GM20000 (cell line): Measurements from ENCODE around the gene AOX1.
"Not testable (repeated sequence)": the region's sequence is repeated elsewhere in the genome, so short reads cannot be mapped to it uniquely, and the experiment has no call there.

Source experiments
- DNase-seq: peaks from one replicate; pipeline ENCODE4 v3.0.0; 2012; ENCODE audit warnings: low spot score
- CTCF ChIP-seq: IDR thresholded peaks from 2 replicates; pipeline ENCODE4 v1.5.1; 2012; ENCODE audit warnings: mild to moderate bottlenecking, control low read depth; ENCODE audit errors: extremely low read depth, missing control alignments

Gene AOX1

GRCh38 chr2:200585730-200586643, at the start of gene AOX1:
AOX1 (plus strand) TSS chr2:200586014; CDS start chr2:200586109, 95 bp downstream.
- DNase-seq = peak; percentile 24
- no peak for TF ChIP-seq CTCF

- DNase-seq = no peak
- no peak for TF ChIP-seq CTCF
These were observed 47.7 kb upstream of the AOX1 start for GRCh38 chr2:200538139-200538538.

GRCh38 chr2:200540793-200541192, 45.0 kb upstream of the AOX1 start:
- DNase-seq = no peak
- TF ChIP-seq CTCF = no peak

- DNase-seq = not testable (repeated sequence)
These were observed 19.2 kb upstream of the AOX1 start for GRCh38 chr2:200566596-200566995.

GRCh38 chr2:200567932-200568331, 17.9 kb upstream of the AOX1 start:
- no peak for TF ChIP-seq CTCF
- DNase-seq = no peak

- TF ChIP-seq CTCF = no peak
- peak; percentile 31 for DNase-seq
These were observed 9.9 kb upstream of the AOX1 start for GRCh38 chr2:200575957-200576356.

GRCh38 chr2:200577027-200577426, 8.8 kb upstream of the AOX1 start:
- no peak for TF ChIP-seq CTCF

GRCh38 chr2:200578778-200579177, 7.0 kb upstream of the AOX1 start:
- no peak for DNase-seq

More at GRCh38 chr2:200577027-200577426, 8.8 kb upstream of the AOX1 start:
- no peak for DNase-seq

More at GRCh38 chr2:200578778-200579177, 7.0 kb upstream of the AOX1 start:
- TF ChIP-seq CTCF = no peak
